Activated CD4-positive, CD25-positive, alpha-beta regulatory T cell treated with anti-CD3 and anti-CD28 coated beads, Interleukin-2, amount 50 U/mL, for 72 hours (primary cell): ENCODE measurements around the gene BCKDHA.
"Not testable (repeated sequence)": the region's sequence is repeated elsewhere in the genome, so short reads cannot be mapped to it uniquely, and the experiment has no call there.

Source experiments
- DNase-seq: peaks from one replicate; pipeline ENCODE4 v3.0.0; 2021

The BCKDHA gene

DNA sequence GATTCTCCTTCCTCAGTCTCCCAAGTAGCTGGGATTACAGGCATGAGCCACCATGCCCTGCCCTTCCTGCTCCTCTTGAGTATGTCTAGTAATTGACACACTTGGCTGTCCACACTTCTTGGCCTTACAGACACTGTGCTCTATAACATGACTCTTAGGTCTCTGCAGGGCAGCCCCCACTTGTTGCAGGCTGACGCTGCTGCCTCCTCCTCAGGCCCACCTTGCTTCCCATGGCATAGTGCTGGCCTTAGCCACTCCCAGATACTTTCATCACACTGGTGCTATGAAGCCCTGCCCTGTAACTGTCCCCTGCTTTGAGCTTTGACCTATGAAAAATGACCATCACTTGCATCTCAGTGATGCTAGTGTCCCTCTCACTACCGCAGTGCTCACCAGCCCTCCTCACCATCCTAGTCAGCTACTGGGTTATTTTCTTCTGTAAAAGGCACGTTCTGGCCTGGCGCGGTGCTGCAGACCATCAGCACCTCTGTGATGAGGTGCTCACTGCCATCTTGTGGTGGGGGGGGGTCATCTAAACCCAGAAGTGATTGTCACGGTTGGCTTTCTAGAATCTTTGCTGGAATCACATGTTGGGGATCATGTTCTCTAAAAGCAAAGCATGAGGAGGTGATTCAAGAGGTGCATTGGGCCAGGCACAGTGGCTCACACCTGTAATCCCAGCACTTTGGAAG lies 55.1 kb downstream of the BCKDHA start:
- no peak for DNase-seq

DNA sequence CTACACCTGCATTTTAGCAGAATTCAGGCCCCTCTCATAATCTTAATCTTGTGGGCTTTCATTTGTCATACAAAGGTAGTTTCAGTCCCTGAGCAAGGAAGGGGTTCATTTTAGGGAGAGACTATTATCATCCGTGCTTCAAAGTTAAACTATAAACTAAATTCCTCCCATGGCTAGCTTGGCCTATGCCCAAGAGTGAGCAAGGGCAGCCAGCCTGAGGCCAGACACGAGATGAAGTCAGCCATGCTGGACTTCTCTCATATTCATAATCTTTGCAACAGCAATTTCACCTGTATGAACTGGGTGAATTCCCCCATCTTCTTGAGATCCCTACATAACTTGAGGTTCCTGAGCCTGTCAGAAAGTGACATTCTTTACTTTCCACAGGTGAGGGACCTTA lies 58.3 kb downstream of the BCKDHA start:
- DNase-seq: no peak

DNA sequence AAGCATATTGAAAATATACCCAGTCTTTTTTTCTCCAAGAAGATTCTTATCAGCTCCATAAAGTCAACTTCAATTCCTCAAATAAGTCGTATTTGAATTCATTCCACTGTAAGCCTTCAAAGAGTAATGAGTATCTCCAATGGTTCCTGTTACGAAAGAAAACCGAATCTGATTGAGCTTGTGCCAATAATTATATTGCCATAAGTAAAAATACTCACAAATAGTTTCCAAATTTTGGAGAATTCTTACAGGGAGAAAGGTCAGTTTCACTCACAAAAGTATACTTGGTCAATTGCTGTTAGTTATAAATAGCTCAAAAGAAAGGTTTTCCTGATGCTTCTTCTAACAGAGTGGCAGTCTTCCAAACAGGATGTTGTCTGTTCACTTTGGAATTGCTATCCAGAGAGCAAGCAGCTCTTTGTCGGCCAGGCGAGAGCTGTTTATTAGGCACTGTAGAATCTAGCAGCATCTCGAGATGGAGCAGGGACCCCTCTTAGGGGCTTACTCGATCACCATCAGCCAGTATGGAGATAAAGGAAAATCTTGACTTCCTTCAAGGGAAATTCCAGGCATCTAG lies 58.8 kb downstream of the BCKDHA start:
- DNase-seq: no peak

DNA sequence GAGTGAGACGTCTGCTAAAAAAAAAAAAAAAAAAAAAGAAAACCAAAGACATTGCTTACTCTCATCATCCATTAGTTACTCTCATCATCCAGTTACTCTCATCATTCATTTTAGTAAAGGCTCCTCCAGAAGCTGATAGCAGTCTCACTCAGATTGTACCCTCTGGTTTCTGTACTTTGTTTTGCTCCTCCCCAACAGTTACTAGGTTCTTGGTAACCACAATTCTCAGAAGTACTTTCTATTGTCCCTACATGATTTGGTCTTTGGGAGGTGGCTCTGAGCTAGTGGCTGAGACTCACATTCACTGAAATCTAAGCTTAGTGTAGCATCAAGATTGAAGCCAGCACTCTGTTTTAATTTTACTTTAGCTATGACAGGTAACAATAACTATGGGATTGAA lies 59.6 kb downstream of the BCKDHA start:
- DNase-seq: no peak

DNA sequence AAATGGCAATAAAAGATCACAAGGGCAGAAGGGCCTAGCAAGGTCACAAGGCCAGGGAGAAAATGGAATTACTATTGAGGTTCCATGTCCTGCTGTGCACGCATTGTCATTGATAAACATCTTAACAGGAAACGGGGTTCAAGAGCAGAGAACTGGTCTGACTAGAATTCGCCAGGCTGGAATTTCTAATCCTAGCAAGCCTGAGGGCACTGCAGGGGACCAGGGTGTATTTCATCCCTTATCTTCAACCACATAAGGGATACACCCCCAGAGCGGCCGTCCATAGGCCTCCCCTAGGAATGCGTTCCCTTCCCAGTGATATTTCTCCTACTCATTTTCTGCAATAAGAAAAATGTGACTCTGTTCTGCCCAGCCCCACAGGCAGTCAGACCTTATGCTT lies 64.9 kb downstream of the BCKDHA start:
- no peak for DNase-seq

DNA sequence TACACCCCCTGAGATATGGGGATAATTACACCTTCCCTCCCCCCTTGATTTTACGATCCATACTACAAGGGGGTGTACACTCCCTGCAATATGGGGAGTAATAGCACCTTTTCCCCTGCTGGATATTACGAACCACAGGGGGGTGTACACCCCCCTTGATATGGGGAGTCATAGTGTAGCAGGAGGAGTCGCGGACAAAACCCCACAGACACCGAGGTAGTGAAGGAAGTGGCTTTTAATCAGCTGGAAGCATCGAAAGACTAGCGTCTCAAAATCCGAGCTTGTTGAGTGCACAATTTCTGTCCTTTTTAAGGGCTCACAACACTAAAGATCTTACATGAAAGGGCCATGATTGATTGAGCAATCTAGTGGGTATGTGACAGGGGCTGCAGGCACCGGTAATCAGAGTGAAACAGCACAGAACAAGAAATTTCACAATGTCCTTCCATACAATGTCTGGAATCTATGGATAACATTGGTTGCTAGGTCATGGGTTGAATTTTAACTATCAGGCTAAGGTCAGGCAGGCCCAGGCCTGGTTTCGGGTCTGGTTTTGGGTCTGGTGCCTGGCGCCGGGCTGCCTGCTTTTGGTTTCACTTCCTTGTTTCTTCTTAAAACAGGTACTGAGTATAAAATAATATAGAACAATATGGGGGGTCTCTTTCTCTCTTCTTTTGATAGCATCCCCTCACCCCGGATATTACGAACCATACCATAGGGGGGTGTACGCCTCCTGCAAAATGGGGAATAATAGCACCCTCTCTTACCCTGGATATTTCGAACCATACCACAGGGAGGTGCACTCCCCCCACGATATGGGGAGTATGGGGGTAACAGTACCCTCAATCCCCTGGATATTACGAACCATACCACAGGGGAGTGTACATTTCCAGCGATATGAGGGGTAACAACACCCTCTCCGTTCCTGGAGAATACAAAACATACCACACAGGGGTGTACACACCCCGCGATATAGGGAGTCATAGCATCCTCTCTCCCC lies 65.9 kb downstream of the BCKDHA start:
- DNase-seq: not testable (repeated sequence)
